GM12801 (cell line): Measurements from ENCODE around the gene DNAJC15.

Experiments used
- TF ChIP-seq, protein P1 (sequence below): IDR thresholded peaks from one replicate; pipeline ENCODE4 v1.5.1; 2011; ENCODE audit warnings: control low read depth; ENCODE audit not compliant: insufficient read length; ENCODE audit errors: extremely low read depth

The DNAJC15 gene

DNA sequence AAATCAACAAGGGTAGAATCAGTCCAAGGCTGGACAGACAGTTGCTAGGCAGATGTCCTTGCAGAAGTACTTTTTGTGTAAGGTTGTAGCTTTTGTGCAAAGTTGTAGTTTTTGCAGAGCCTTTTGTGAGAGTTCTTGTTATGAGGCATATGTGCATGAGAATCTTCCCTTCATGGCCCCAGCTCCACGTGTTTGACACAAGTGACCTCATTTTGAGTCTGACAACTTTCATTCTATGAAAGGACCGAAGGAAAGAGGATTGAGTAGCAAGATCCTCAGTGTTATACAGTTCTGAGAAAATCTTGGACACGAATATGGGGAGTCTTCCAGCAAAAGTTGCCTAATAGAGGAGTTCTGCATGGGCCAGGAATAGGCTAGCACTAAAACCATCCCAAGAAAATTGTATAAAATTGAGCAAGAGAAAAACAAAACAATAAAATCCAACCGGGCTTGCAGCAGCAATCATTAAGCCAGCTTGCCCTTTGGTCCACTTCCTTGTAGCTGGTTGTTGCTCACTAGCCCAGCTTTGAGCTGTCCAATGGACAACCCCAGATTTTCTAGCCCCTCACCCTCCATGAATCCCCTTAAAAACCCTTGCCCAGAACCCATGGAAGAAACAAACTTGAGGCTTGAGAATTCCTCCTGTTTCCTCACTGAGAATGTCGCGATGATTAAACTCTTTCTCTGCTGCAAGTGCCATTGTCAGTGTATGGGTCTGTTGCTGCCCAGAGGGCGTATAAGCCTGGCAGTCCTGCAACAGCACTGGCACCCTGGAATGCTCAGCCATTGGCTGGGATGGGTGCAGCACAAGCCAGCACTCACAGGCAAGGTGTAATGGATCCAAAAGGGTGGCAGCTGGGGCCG, 37.8 kb upstream of the DNAJC15 start:
- TF ChIP-seq, protein P1, sequence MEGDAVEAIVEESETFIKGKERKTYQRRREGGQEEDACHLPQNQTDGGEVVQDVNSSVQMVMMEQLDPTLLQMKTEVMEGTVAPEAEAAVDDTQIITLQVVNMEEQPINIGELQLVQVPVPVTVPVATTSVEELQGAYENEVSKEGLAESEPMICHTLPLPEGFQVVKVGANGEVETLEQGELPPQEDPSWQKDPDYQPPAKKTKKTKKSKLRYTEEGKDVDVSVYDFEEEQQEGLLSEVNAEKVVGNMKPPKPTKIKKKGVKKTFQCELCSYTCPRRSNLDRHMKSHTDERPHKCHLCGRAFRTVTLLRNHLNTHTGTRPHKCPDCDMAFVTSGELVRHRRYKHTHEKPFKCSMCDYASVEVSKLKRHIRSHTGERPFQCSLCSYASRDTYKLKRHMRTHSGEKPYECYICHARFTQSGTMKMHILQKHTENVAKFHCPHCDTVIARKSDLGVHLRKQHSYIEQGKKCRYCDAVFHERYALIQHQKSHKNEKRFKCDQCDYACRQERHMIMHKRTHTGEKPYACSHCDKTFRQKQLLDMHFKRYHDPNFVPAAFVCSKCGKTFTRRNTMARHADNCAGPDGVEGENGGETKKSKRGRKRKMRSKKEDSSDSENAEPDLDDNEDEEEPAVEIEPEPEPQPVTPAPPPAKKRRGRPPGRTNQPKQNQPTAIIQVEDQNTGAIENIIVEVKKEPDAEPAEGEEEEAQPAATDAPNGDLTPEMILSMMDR = no peak

DNA sequence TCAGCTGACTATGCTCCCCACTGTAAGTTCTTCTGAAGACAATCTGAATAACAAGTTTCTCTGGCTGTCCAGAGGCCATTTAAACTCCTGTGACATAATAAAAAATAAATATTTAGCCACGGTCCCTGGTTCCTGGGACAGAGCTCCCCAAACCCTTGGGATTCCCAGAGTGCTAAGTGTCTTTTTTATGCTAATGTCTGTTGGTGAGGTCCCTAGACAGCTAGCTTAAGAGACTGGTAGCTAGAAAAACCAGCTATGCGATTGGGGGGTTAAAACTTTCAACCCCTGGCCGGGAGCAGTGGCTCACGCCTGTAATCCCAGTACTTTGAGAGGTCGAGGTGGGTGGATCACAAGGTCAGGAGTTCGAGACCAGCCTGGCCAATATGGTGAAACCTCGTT, 37.2 kb upstream of the DNAJC15 start:
- TF ChIP-seq, protein P1 = no peak

DNA sequence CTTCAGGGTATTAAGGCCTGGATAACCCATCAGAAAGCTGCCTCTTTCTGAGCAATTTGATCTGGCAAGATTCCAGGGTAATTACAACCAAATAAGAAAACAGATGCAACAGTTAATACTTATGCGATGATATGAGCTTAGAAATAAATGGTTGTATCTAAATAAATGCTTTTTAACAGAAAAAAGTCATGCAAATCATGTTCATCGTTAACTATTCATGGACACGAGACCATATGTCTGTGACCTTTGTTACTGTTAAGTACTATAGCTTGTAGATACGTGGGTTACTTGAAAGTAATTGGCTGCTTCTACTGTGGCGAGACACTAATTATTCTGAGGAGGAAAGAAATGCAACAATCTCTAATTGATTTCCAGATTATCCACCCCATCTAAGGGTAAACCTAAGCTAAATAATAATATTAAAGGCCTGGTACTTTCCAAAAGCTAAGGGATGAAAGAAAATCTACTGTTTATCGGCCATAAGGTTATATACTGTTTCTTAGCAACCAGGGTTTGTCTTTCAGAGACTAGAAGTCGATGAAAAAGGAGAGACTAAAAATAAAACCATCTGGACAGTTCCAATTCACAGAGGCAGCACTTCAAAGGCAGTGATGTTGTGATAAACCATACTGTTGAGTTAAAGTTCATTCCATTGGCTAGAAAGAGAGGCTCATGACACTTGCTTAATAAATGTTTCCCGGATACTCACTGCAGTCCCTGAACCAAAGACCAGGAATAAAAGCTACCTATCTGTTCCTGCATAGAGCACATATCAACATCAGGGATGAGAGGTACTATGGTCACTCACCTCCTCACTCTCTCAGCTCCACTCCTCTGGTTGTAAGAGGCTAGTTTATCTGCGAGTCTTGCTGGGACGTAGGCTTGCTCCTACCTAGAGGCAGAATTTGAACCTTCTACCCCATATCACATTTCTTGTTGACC, 32.8 kb upstream of the DNAJC15 start:
- TF ChIP-seq, protein P1 = no peak

DNA sequence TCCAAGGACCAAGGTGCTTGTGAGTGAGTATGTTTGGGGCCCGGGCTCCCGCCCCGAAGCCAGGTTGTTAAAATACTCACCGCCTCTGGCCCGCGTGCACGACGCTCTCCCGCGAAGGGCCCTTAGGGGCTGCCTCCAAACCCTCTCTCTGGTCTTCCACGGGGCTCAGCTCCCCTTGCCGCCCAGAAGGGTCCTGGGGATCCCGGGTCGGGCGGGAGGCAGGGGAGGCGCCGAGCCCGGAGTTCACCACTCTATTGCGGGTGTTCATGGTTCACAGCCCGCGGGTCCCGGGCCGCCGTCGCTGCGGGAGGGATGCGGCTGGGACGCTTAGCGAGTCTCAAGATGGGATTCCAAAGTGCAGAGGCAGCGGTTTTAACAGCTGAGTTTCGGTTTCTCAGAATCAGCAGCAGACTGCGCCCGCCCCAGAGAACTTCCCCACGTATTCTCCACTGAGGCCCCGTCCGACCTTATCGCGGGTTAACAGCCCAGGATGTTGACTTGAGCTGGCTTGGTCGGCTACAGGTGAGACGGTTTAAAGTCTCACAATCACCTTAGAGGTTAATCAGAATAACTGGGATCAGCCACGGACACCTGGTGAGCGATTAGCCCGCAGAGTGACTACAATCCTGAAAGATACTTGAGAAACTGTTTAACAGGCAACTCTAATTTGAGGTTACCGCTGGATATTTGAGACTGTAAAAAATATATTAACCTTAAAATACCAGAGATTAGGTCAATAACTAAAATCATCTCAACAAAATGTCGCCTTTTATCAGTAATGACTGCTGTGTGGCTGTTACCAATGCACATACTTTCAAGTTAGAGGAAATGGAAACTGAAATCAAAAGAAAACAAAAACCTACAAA, 31.3 kb upstream of the DNAJC15 start, which contains the start of gene EPSTI1:
Gene EPSTI1 (minus strand): TSS at position 344 of the 866 bp plus-strand sequence. CDS start 76 bp downstream, at position 268.
- TF ChIP-seq, protein P1 = no peak

DNA sequence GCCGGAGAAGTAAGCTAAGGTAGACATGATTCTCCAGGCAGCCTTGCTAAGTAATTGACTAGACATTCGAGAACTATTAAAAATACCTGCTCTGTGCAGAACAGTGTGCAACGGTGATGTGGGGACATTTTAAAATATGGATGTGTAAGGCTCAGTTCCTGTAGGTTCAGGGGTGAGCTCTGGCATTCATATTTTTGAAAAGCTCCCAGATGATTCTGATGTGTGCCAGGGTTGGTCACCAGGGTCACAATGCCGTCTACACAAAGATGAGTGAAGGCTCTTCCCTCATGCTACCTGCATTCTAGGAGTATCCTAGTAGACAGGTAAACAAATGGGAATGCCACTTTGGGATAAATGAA, 30.6 kb upstream of the DNAJC15 start:
- TF ChIP-seq, protein P1 = no peak

DNA sequence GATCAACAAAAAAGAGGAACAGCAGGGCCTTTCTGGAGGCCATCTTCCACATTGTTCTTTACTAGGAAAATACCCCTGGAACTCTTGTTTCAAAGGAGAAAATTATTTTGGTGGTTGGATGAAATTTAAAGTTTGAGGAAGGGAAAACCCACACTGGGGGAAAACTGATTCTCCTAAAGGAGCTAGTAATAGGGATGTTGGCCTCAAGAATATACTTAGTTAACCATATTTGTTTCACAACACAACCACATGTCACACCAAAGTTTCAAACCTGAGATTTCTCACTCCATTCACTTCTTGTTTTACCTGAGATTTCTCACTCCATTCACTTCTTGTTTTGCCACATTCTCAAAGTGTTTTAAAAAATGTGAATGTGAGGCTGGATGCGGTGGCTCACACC, 28.5 kb upstream of the DNAJC15 start:
- TF ChIP-seq, protein P1 = no peak
